Keratinocyte (primary cell): ENCODE data around the gene UBE2F. TPM values are rescaled to one million over a fixed set of nuclear protein-coding genes. Genes with fewer than 3 reads are reported as not detected.

Experiments
- DNase-seq: peaks from one replicate; pipeline ENCODE4 v3.0.0-alpha.2; 2011; ENCODE audit warnings: low read depth, missing footprints, low spot score
- FAIRE-seq: peaks from 2 replicates; lab custom pipeline; 2011; peaks lifted over from hg19 to GRCh38; lab: Jason Lieb, UNC
- H2AFZ ChIP-seq: 2 replicates; pipeline ENCODE4 v1.6.0; 2012; ENCODE audit warnings: low read length, control low read depth, inconsistent platforms; ENCODE audit not compliant: control insufficient read depth
- H3K27ac ChIP-seq: 2 replicates; pipeline ENCODE4 v1.5.1; 2011; ENCODE audit warnings: low read length; ENCODE audit not compliant: control insufficient read depth, insufficient read depth
- H3K27me3 ChIP-seq: 3 replicates; pipeline ENCODE4 v1.6.0; 2011; ENCODE audit warnings: low read length; ENCODE audit not compliant: control insufficient read depth, insufficient read depth; ENCODE audit errors: extremely low read depth
- H3K36me3 ChIP-seq, 2 experiments: 2 replicates in 1 of 2; 3 replicates in 1 of 2; pipeline ENCODE4 v1.5.1; 2011; ENCODE audit warnings: low read length in 2 of 2, mild to moderate bottlenecking in 1 of 2; ENCODE audit not compliant: control insufficient read depth in 2 of 2, insufficient read depth in 2 of 2; ENCODE audit errors: extremely low read depth in 1 of 2
- H3K4me1 ChIP-seq: 3 replicates; pipeline ENCODE4 v1.5.1; 2011; ENCODE audit warnings: low read length; ENCODE audit not compliant: control insufficient read depth, insufficient read depth; ENCODE audit errors: extremely low read depth
- H3K4me2 ChIP-seq: 3 replicates; pipeline ENCODE4 v1.6.0; 2011; ENCODE audit warnings: low read depth, low read length; ENCODE audit not compliant: control insufficient read depth, insufficient read depth; ENCODE audit errors: extremely low read depth
- H3K4me3 ChIP-seq, 3 experiments: fragments of 200-600 bp in 1 of 3; sonication (generic) in 1 of 3; 2 replicates in 2 of 3; 3 replicates in 1 of 3; pipeline ENCODE4 v1.5.1; 2011 to 2016; ENCODE audit warnings: low read length in 3 of 3, mild to moderate bottlenecking in 3 of 3, control low read depth in 2 of 3, inconsistent platforms in 1 of 3, low read depth in 1 of 3, mixed read lengths in 1 of 3, mixed run types in 1 of 3, moderate library complexity in 1 of 3; ENCODE audit not compliant: control insufficient read depth in 2 of 3, insufficient read depth in 2 of 3; ENCODE audit errors: extremely low read depth in 1 of 3
- H3K79me2 ChIP-seq: 2 replicates; pipeline ENCODE4 v1.6.0; 2012; ENCODE audit warnings: low read length; ENCODE audit not compliant: control insufficient read depth, insufficient read depth
- H3K9ac ChIP-seq: 3 replicates; pipeline ENCODE4 v1.6.0; 2011; ENCODE audit warnings: low read length; ENCODE audit not compliant: control insufficient read depth, insufficient read depth; ENCODE audit errors: extremely low read depth
- H3K9me1 ChIP-seq: 3 replicates; pipeline ENCODE4 v1.6.0; 2011; ENCODE audit warnings: low read length; ENCODE audit not compliant: control insufficient read depth, insufficient read depth; ENCODE audit errors: extremely low read depth
- H3K9me3 ChIP-seq: 2 replicates; pipeline ENCODE4 v1.5.1; 2012; ENCODE audit warnings: low read depth, low read length; ENCODE audit not compliant: control insufficient read depth
- H4K20me1 ChIP-seq: 3 replicates; pipeline ENCODE4 v1.6.0; 2011; ENCODE audit warnings: low read length; ENCODE audit not compliant: control insufficient read depth, insufficient read depth; ENCODE audit errors: extremely low read depth
- CTCF ChIP-seq, 3 experiments: IDR thresholded peaks in 1 of 3; conservative IDR thresholded peaks in 1 of 3; optimal IDR thresholded peaks in 1 of 3; 2 replicates in 2 of 3; 3 replicates in 1 of 3; pipeline versions ENCODE3 to v1.5.1; 2011; ENCODE audit warnings: low read length in 3 of 3, mild to moderate bottlenecking in 3 of 3, moderate library complexity in 2 of 3, control low read depth in 1 of 3, inconsistent platforms in 1 of 3; ENCODE audit not compliant: insufficient read depth in 2 of 3; ENCODE audit errors: extremely low read depth in 1 of 3
- EZH2 ChIP-seq: IDR thresholded peaks from one replicate; pipeline ENCODE4 v1.6.1; 2012; ENCODE audit warnings: inconsistent platforms, mild to moderate bottlenecking, low read length, moderate library complexity
- dilution Hi-C: fragments of 300-500 bp; cut with MboI; formaldehyde crosslinking; loops from one replicate; pipeline ENCODE4 v1.7.0; 2020; ENCODE audit warnings: low sequenced_read_pairs; ENCODE audit not compliant: extremely low pct_ligation_motif_present
- polyA plus RNA-seq, 5 experiments: library from polyadenylated mRNA; depleted of rRNA in 3 of 5; stranded (reverse) in 3 of 5; stranded (forward) in 1 of 5; unstranded in 1 of 5; fragments of >200 nt; gene quantifications; 1 replicate in 1 of 5; 2 replicates in 3 of 5; 3 replicates in 1 of 5; pipeline versions ENCODE4 v1.2.1 to v1.2.3, GENCODE V29; 2011 to 2012; ENCODE audit warnings: missing spikeins in 2 of 5, low read depth in 1 of 5, low replicate concordance in 1 of 5

Gene UBE2F
- polyA plus RNA-seq, 1 donor (not counting 4 experiments of a cell fraction or from before 2014, with no cell fraction given), result 95.6 TPM

- Histone ChIP-seq H2AFZ (no peak overlapping the region), H3K4me3 (no peak overlapping the region), H3K4me1 (peaks cover 22% of the 10 kb centered on the region), H3K36me3 (peaks cover 12 to 22% of the 10 kb centered on the region in 2 experiments), H3K79me2 (no peaks in the 10 kb centered on the region), H4K20me1 (no peaks in the 10 kb centered on the region), H3K9me1 (peaks cover 3% of the 10 kb centered on the region), H3K27me3 (no peaks in the 10 kb centered on the region), H3K9ac (no peak overlapping the region), H3K4me2 (no peak overlapping the region), H3K9me3 (no peaks in the 10 kb centered on the region), H3K27ac (no peak overlapping the region)
- FAIRE-seq (no peak), DNase-seq (no peak)
- dilution Hi-C loops, result no loop called here
- TF ChIP-seq EZH2, result no peak
- TF ChIP-seq CTCF (optimal IDR thresholded peaks at IDR 0.05 in 1 of 3, IDR thresholded peaks at IDR 0.05 in 1 of 3, conservative IDR thresholded peaks at IDR 0.05 in 1 of 3; ENCODE audit: extremely low read depth in 1 of 3, insufficient read depth in 2 of 3, low read length in 3 of 3), result no peak
Observed at GRCh38 chr2:238025741-238026360, 59.0 kb downstream of the UBE2F start.

- Histone ChIP-seq H3K4me2 (no peak overlapping the region), H4K20me1 (no peaks in the 10 kb centered on the region), H3K9me1 (peaks cover 3% of the 10 kb centered on the region), H3K27ac (no peak overlapping the region), H2AFZ (no peak overlapping the region), H3K9me3 (no peaks in the 10 kb centered on the region), H3K79me2 (no peaks in the 10 kb centered on the region), H3K27me3 (no peaks in the 10 kb centered on the region), H3K4me3 (no peak overlapping the region), H3K4me1 (peaks cover 28% of the 10 kb centered on the region), H3K36me3 (peaks cover 15 to 23% of the 10 kb centered on the region in 2 experiments), H3K9ac (no peak overlapping the region)
- DNase-seq, result no peak
- no peak for TF ChIP-seq EZH2
- TF ChIP-seq CTCF (optimal IDR thresholded peaks at IDR 0.05 in 1 of 3, IDR thresholded peaks at IDR 0.05 in 1 of 3, conservative IDR thresholded peaks at IDR 0.05 in 1 of 3; ENCODE audit: extremely low read depth in 1 of 3, insufficient read depth in 2 of 3, low read length in 3 of 3), result no peak
- dilution Hi-C loops, result no loop called here
- no peak for FAIRE-seq
Observed at GRCh38 chr2:238027058-238027457, 60.2 kb downstream of the UBE2F start.
